ENCODE data around the gene NUMBL. TPM values are rescaled to one million over a fixed set of nuclear protein-coding genes. Genes with fewer than 3 reads are reported as not detected.
A peak's percentile ranks its signal among the peaks of the same experiment; 100 is the strongest.

The NUMBL gene
- total and polyA plus RNA-seq, 2 experiments from 2014 or later = 13.8 to 21.7 TPM

DNA sequence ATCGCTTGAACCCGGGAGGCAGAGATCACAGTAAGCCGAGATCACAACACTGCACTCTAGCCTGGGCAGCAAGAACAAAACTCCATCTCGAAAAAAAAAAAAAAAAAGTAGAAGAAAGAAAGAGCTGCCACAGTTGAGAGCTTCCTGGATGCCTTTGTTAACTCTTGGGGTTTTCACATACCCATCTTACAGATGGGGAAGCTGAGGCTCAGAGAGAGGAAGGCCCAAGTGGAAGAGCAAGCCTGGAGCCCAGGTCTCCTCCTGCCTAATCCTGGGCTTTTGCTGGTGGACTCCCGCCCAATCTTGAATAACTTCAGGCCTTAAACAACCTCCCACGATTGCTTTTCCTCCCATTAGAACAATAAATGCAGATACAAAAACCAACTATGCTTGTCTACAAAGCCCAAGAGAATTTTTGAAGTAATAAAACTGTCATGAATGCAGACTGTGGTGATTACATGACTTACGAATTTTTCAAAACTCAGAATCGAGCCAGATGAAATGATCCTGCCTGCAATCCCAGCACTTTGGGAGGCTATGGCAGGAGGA lies 47.6 kb downstream of the NUMBL start:
- TF ChIP-seq, protein P1, sequence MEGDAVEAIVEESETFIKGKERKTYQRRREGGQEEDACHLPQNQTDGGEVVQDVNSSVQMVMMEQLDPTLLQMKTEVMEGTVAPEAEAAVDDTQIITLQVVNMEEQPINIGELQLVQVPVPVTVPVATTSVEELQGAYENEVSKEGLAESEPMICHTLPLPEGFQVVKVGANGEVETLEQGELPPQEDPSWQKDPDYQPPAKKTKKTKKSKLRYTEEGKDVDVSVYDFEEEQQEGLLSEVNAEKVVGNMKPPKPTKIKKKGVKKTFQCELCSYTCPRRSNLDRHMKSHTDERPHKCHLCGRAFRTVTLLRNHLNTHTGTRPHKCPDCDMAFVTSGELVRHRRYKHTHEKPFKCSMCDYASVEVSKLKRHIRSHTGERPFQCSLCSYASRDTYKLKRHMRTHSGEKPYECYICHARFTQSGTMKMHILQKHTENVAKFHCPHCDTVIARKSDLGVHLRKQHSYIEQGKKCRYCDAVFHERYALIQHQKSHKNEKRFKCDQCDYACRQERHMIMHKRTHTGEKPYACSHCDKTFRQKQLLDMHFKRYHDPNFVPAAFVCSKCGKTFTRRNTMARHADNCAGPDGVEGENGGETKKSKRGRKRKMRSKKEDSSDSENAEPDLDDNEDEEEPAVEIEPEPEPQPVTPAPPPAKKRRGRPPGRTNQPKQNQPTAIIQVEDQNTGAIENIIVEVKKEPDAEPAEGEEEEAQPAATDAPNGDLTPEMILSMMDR (IDR thresholded peaks at IDR 0.05; ENCODE audit: low read depth, low read length) = no peak
- peaks cover 14% of the 10 kb centered on the region for H3K4me1 ChIP-seq (ENCODE audit: low read depth)
- no peak for DNase-seq (ENCODE audit: low read depth in 1 of 2, low spot score in 1 of 2)
- H3K4me3 ChIP-seq = no peak overlapping the region
- H3K27ac ChIP-seq = no peak overlapping the region
- H3K27me3 ChIP-seq = no peaks in the 10 kb centered on the region
- no peaks in the 10 kb centered on the region for H3K9me3 ChIP-seq (ENCODE audit: low read depth)
- no peaks in the 10 kb centered on the region for H3K36me3 ChIP-seq

DNA sequence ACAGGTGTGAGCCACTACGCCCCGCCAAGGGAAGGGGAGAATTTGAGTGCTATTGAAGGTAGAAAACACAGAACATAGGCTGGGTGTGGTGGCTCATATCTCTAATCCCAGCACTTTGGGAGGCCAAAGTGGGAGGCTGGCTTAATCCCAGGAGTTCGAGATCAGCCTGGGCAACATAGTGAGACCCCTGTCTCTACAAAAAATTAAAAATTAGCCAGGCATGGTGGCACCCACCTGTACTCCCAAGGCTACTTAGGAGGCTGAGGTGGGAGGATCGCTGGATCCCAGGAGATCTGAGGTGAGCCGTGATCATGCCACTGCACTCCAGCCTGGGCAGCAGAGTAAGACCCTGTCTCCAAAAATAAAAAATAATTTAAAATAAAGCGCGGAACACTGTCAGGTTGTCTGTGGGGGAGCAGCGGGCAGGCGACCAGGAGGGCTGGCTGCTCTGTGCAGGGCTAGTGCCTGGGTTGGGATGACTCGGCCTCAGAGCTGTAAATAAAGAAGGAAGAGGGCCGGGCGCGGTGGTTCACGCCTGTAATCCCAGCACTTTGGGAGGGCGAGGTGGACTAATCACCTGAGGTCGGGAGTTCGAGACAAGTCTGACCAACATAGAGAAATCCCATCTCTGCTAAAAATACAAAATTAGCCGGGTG lies 48.3 kb downstream of the NUMBL start:
- DNase-seq (ENCODE audit: low read depth in 1 of 2, low spot score in 1 of 2) = no peak
- H3K36me3 ChIP-seq = no peaks in the 10 kb centered on the region
- no peak overlapping the region for H3K4me3 ChIP-seq
- H3K27ac ChIP-seq = no peak overlapping the region
- H3K4me1 ChIP-seq (ENCODE audit: low read depth) = peaks cover 14% of the 10 kb centered on the region
- H3K9me3 ChIP-seq (ENCODE audit: low read depth) = no peaks in the 10 kb centered on the region
- TF ChIP-seq, protein P1 (IDR thresholded peaks at IDR 0.05; ENCODE audit: low read depth, low read length) = no peak
- no peaks in the 10 kb centered on the region for H3K27me3 ChIP-seq

DNA sequence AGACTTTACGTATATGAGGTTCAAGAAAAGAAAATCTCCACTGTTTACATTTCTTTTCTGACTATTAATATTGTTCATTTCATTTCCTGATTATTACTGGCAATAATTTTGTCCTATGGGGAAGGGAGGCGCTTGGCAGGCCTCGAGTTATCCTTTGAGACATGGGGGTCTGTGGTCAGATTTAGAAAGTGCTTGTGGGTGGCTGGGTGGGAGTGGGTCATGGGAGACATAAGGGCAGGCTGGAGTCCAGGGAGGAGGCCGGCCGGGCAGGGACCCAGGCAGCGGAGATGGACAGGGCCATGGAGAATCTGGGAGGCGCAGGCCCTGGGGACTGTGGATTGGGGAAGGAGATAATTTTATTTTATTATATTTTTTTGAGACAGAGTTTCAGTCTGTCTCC lies 49.2 kb downstream of the NUMBL start:
- Histone ChIP-seq H3K27ac (no peak overlapping the region), H3K4me1 (ENCODE audit: low read depth) (peaks cover 14% of the 10 kb centered on the region), H3K36me3 (no peaks in the 10 kb centered on the region), H3K4me3 (no peak overlapping the region), H3K27me3 (no peaks in the 10 kb centered on the region), H3K9me3 (ENCODE audit: low read depth) (no peaks in the 10 kb centered on the region)
- no peak for DNase-seq (ENCODE audit: low read depth in 1 of 2, low spot score in 1 of 2)
- TF ChIP-seq, protein P1 (IDR thresholded peaks at IDR 0.05; ENCODE audit: low read depth, low read length) = no peak

DNA sequence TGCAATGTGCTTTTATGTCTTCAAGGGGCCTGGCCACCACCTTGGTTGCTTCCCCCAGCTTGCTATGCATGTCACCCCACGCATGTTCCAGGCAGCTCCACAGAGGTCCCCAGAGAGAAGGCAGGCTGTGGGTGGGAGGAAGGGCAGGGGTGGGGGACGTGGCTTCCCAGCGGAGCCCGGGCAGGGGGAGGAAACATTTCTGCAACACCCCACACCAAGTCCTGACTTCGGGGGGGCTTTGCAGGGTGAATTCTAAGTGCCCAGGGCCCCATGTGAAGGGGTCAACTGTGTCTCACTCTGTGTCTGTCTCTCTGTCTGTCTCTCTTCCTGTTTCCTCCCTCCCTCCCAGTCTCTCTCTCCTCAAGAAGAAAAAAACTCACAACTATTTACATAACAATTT lies 49.7 kb downstream of the NUMBL start:
- Histone ChIP-seq H3K27me3 (peaks cover 5% of the 10 kb centered on the region), H3K27ac (peak overlapping the region; percentile 77), H3K4me1 (ENCODE audit: low read depth) (peaks cover 14% of the 10 kb centered on the region), H3K9me3 (ENCODE audit: low read depth) (no peaks in the 10 kb centered on the region), H3K4me3 (no peak overlapping the region), H3K36me3 (no peaks in the 10 kb centered on the region)
- TF ChIP-seq, protein P1 (IDR thresholded peaks at IDR 0.05; ENCODE audit: low read depth, low read length) = no peak
- peak in 1 of 2 donors; percentile 44 for DNase-seq (ENCODE audit: low read depth in 1 of 2, low spot score in 1 of 2)

- Histone ChIP-seq H3K4me3 (no peak overlapping the region), H3K27me3 (peaks cover 7% of the 10 kb centered on the region), H3K36me3 (no peaks in the 10 kb centered on the region), H3K4me1 (ENCODE audit: low read depth) (peaks cover 14% of the 10 kb centered on the region), H3K9me3 (ENCODE audit: low read depth) (no peaks in the 10 kb centered on the region), H3K27ac (no peak overlapping the region)
- no peak for DNase-seq (ENCODE audit: low read depth in 1 of 2, low spot score in 1 of 2)
- TF ChIP-seq, protein P1 (IDR thresholded peaks at IDR 0.05; ENCODE audit: low read depth, low read length) = no peak
These were observed 50.8 kb downstream of the NUMBL start for GRCh38 chr19:40639638-40639982.
